Endothelial cell of umbilical vein (primary cell): Measurements from ENCODE around the gene STK10. TPM values are rescaled to one million over a fixed set of nuclear protein-coding genes. Genes with fewer than 3 reads are reported as not detected.

Experiments used
- BruUV-seq: library from RNA; stranded (reverse); fragments of 400-500 nt; replicated peaks from 2 replicates; lab custom pipeline; 2021; lab: Mats Ljungman, UMichigan
- CTCF ChIA-PET: fragments of 300-600, 350-600 bp; sonication (Branson Sonifier 250); formaldehyde crosslinking; loops from one replicate; lab custom pipeline; 2021; ENCODE audit warnings: antibody characterized with exemption, inconsistent platforms; lab: Charles Lee
- POLR2A ChIA-PET: fragments of 300-600, 350-600 bp; sonication (Branson Sonifier 250); formaldehyde crosslinking; loops from one replicate; lab custom pipeline; 2021; ENCODE audit warnings: antibody characterized with exemption, inconsistent platforms; lab: Charles Lee
- DNase-seq: peaks from one replicate; pipeline ENCODE4 v3.0.0-alpha.2; 2011; ENCODE audit warnings: low read depth, low spot score
- FAIRE-seq: peaks from 2 replicates; lab custom pipeline; 2011; peaks lifted over from hg19 to GRCh38; lab: Jason Lieb, UNC
- H2AFZ ChIP-seq: 2 replicates; pipeline ENCODE4 v1.6.0; 2012; ENCODE audit warnings: low read depth, low read length, control low read depth, inconsistent platforms
- H3K27ac ChIP-seq: 2 replicates; pipeline ENCODE4 v1.5.1; 2011; ENCODE audit warnings: low read depth, mild to moderate bottlenecking, control low read depth, low read length, moderate library complexity; ENCODE audit not compliant: insufficient read depth
- H3K27me3 ChIP-seq, 2 experiments: 2 replicates each; pipeline versions ENCODE4 v1.6.0 to v1.6.1; 2011; ENCODE audit warnings: low read length in 2 of 2, mixed read lengths in 1 of 2; ENCODE audit not compliant: control insufficient read depth in 2 of 2, insufficient read depth in 2 of 2
- H3K36me3 ChIP-seq, 2 experiments: 2 replicates in 1 of 2; 3 replicates in 1 of 2; pipeline ENCODE4 v1.5.1; 2011; ENCODE audit warnings: low read length in 2 of 2, mild to moderate bottlenecking in 1 of 2, moderate library complexity in 1 of 2; ENCODE audit not compliant: control insufficient read depth in 2 of 2, insufficient read depth in 2 of 2; ENCODE audit errors: extremely low read depth in 1 of 2
- H3K4me1 ChIP-seq: 3 replicates; pipeline ENCODE4 v1.5.1; 2011; ENCODE audit warnings: mild to moderate bottlenecking, low read length; ENCODE audit not compliant: control insufficient read depth, insufficient read depth; ENCODE audit errors: extremely low read depth
- H3K4me2 ChIP-seq: 2 replicates; pipeline ENCODE4 v1.6.1; 2011; ENCODE audit warnings: low read length, control low read depth, mixed read lengths; ENCODE audit not compliant: insufficient read depth
- H3K4me3 ChIP-seq, 3 experiments: fragments of 200-600 bp in 1 of 3; sonication (generic), shearing (Covaris generic) in 1 of 3; replicated peaks in 1 of 3; 2 replicates each; pipeline ENCODE4 v1.5.1; 2011 to 2016; ENCODE audit warnings: control low read depth in 3 of 3, low read length in 3 of 3, mild to moderate bottlenecking in 2 of 3, inconsistent platforms in 1 of 3, low read depth in 1 of 3, moderate library complexity in 1 of 3; ENCODE audit not compliant: insufficient read depth in 1 of 3
- H3K79me2 ChIP-seq: 2 replicates; pipeline ENCODE4 v1.6.0; 2012; ENCODE audit warnings: low read length, inconsistent platforms; ENCODE audit not compliant: control insufficient read depth, insufficient read depth
- H3K9ac ChIP-seq: replicated peaks from 2 replicates; pipeline ENCODE3; 2011; ENCODE audit warnings: low read length, control low read depth; ENCODE audit not compliant: insufficient read depth; ENCODE audit errors: extremely low read depth
- H3K9me1 ChIP-seq: replicated peaks from 3 replicates; pipeline ENCODE4 v1.6.0; 2011; ENCODE audit warnings: mild to moderate bottlenecking, low read length; ENCODE audit not compliant: control insufficient read depth, insufficient read depth; ENCODE audit errors: extremely low read depth
- H3K9me3 ChIP-seq: replicated peaks from 2 replicates; pipeline ENCODE4 v1.5.1; 2012; ENCODE audit warnings: low read length, inconsistent platforms; ENCODE audit not compliant: control insufficient read depth, insufficient read depth
- H4K20me1 ChIP-seq: replicated peaks from 2 replicates; pipeline ENCODE3; 2011; ENCODE audit warnings: mild to moderate bottlenecking, low read length; ENCODE audit not compliant: control insufficient read depth, insufficient read depth; ENCODE audit errors: extremely low read depth
- CTCF ChIP-seq, 2 donors: IDR thresholded peaks; 1 replicate in 1 of 2; 2 replicates in 1 of 2; pipeline ENCODE4 v1.5.1; 2011; ENCODE audit warnings: low read length in 2 of 2, mild to moderate bottlenecking in 2 of 2, moderate library complexity in 2 of 2, control low read depth in 1 of 2, inconsistent platforms in 1 of 2, low read depth in 1 of 2; ENCODE audit not compliant: insufficient read depth in 1 of 2; ENCODE audit errors: extremely low read depth in 1 of 2
- EZH2 ChIP-seq: IDR thresholded peaks from 2 replicates; pipeline ENCODE4 v1.6.1; 2012; ENCODE audit warnings: borderline replicate concordance, low read depth, mild to moderate bottlenecking, moderate library complexity, low read length, inconsistent platforms; ENCODE audit not compliant: severe bottlenecking
- FOS ChIP-seq: IDR thresholded peaks from 2 replicates; pipeline ENCODE4 v1.6.1; 2011; ENCODE audit warnings: mild to moderate bottlenecking, low read length, moderate library complexity, borderline replicate concordance; ENCODE audit not compliant: insufficient read depth
- GATA2 ChIP-seq: IDR thresholded peaks from 2 replicates; pipeline ENCODE4 v1.7.0; 2011; ENCODE audit warnings: low read depth, mild to moderate bottlenecking, moderate library complexity, mixed read lengths, low read length; ENCODE audit not compliant: insufficient read length, insufficient read depth
- JUN ChIP-seq: IDR thresholded peaks from 2 replicates; pipeline ENCODE4 v1.6.1; 2011; ENCODE audit warnings: borderline replicate concordance, low read depth; ENCODE audit not compliant: insufficient read length, insufficient read depth
- MAX ChIP-seq: IDR thresholded peaks from 2 replicates; pipeline ENCODE4 v1.6.1; 2011; ENCODE audit not compliant: insufficient read depth, insufficient read length
- MYC ChIP-seq: IDR thresholded peaks from one replicate; pipeline ENCODE4 v1.6.1; 2011; ENCODE audit warnings: mild to moderate bottlenecking, low read depth, low read length
- POLR2A ChIP-seq: IDR thresholded peaks from 2 replicates; pipeline ENCODE4 v1.6.1; 2012; ENCODE audit warnings: low read depth, mild to moderate bottlenecking, control low read depth, low read length
- POLR2AphosphoS5 ChIP-seq: IDR thresholded peaks from 2 replicates; pipeline ENCODE4 v1.6.1; 2012; ENCODE audit warnings: low read depth, mild to moderate bottlenecking, control low read depth, low read length, moderate library complexity; ENCODE audit not compliant: insufficient read depth
- dilution Hi-C: fragments of 300-500 bp; cut with MboI; formaldehyde crosslinking; loops from one replicate; pipeline ENCODE4 v1.15.0; 2019; ENCODE audit warnings: low sequenced_read_pairs; ENCODE audit not compliant: extremely low pct_ligation_motif_present
- intact Hi-C: fragments of 100-400 bp; cut with micrococcal nuclease; formaldehyde crosslinking; loops from one replicate; pipeline ENCODE4 v1.10.0; 2022
- polyA plus RNA-seq, 4 experiments: library from polyadenylated mRNA; depleted of rRNA in 3 of 4; stranded (reverse) in 3 of 4; unstranded in 1 of 4; fragments of >200 nt; gene quantifications; 2 replicates each; pipeline versions ENCODE4 v1.2.1 to v1.2.3, GENCODE V29; 2011 to 2012; ENCODE audit warnings: missing spikeins in 1 of 4
- total RNA-seq: library from RNA; stranded (reverse); gene quantifications from 2 replicates; pipeline ENCODE4 v1.2.3, GENCODE V29; 2021

STK10 gene
- total and polyA plus RNA-seq, 2 donors (not counting 3 experiments of a cell fraction or from before 2014, with no cell fraction given), result 16.9 to 47.2 TPM

GRCh38 chr5:172074896-172075295 is 113.1 kb downstream of the STK10 start:
- no peak overlapping the region for H2AFZ ChIP-seq
- no peaks in the 10 kb centered on the region for H3K27me3 ChIP-seq
- no peak overlapping the region for H3K9ac ChIP-seq
- dilution Hi-C loops (no loop called here), intact Hi-C loops (no loop called here)
- CTCF ChIA-PET, result interaction anchor here (0.8 to 2.5 kb wide), 3 partner anchors 9 to 16 kb away, joined by 3 to 10 read pairs (median 4); no protein-coding TSS in a partner anchor
- no peak for FAIRE-seq
- POLR2A ChIA-PET, result no interaction called here
- H3K27ac ChIP-seq, result no peak overlapping the region
- no peak for DNase-seq
- no peaks in the 10 kb centered on the region for H3K4me1 ChIP-seq
- no peaks in the 10 kb centered on the region for H4K20me1 ChIP-seq
- TF ChIP-seq EZH2 (no peak), MAX (no peak), JUN (no peak), FOS (no peak), MYC (no peak), GATA2 (no peak), CTCF (IDR thresholded peaks at IDR 0.05; ENCODE audit: extremely low read depth in 1 of 2, insufficient read depth in 1 of 2, low read depth in 1 of 2, low read length in 2 of 2) (no peak), POLR2A (no peak), POLR2AphosphoS5 (no peak)
- H3K9me3 ChIP-seq, result no peaks in the 10 kb centered on the region
- no TSS peak for BruUV-seq
- H3K36me3 ChIP-seq, result peaks cover 0 to 3% of the 10 kb centered on the region in 2 experiments
- no peaks in the 10 kb centered on the region for H3K9me1 ChIP-seq
- H3K4me2 ChIP-seq, result no peak overlapping the region
- H3K4me3 ChIP-seq, result no peak overlapping the region
- no peaks in the 10 kb centered on the region for H3K79me2 ChIP-seq
